Adrenal gland (tissue), 19 donors: Measurements from ENCODE around the gene IGFBPL1. TPM values are rescaled to one million over a fixed set of nuclear protein-coding genes. Genes with fewer than 3 reads are reported as not detected.
"Not testable (repeated sequence)": the region's sequence is repeated elsewhere in the genome, so short reads cannot be mapped to it uniquely, and the experiment has no call there.

ENCODE experiments used
- DNase-seq, 7 donors: peaks; one replicate each; pipeline ENCODE4 v3.0.0-alpha.2; 2019 to 2020
- H3K27ac ChIP-seq, 5 donors: fragments of 200-600 bp; sonication (generic) in 4 of 5; 1 replicate in 3 of 5; 2 replicates in 2 of 5; pipeline versions ENCODE4 v1.5.1 to v1.8.0; 2016 to 2020; ENCODE audit warnings: mild to moderate bottlenecking in 1 of 5
- H3K27me3 ChIP-seq: fragments of 200-600 bp; 2 replicates; pipeline ENCODE4 v1.8.0; 2021
- H3K36me3 ChIP-seq, 2 donors: fragments of 200-600 bp; replicated peaks in 1 of 2; 1 replicate in 1 of 2; 2 replicates in 1 of 2; pipeline versions ENCODE4 v1.5.1 to v1.8.0; 2018 to 2022
- H3K4me1 ChIP-seq, 2 donors: fragments of 200-600 bp; replicated peaks in 1 of 2; 1 replicate in 1 of 2; 2 replicates in 1 of 2; pipeline versions ENCODE4 v1.5.1 to v1.8.0; 2018 to 2021
- H3K4me3 ChIP-seq, 4 donors: fragments of 200-600 bp; sonication (generic) in 3 of 4; one replicate each; pipeline ENCODE4 v1.5.1; 2016 to 2018
- H3K9me3 ChIP-seq, 3 donors: fragments of 200-600 bp; sonication (generic) in 1 of 3; replicated peaks in 1 of 3; 1 replicate in 2 of 3; 2 replicates in 1 of 3; pipeline versions ENCODE4 v1.5.1 to v1.8.0; 2016 to 2021
- POLR2A ChIP-seq, 2 donors: fragments of 450-650 bp; IDR thresholded peaks; one replicate each; pipeline ENCODE4 v1.6.1; 2017; ENCODE audit warnings: antibody characterized with exemption in 2 of 2, mild to moderate bottlenecking in 2 of 2, moderate library complexity in 1 of 2
- WGBS, 4 donors: extraction: QIAGEN DNeasy Blood & Tissue Kit in 2 of 4; methylation state at CpG; one replicate each; pipeline versions ENCODE4 v1.1.5 to v1.1.7; 2013 to 2017; 5-methylcytosine and 5-hydroxymethylcytosine counted together
- intact Hi-C, 2 donors: fragments of 100-400 bp; cut with DNase I; formaldehyde crosslinking; loops; one replicate each; pipeline versions ENCODE4 v1.14.1 to v1.15.0; 2022 to 2023
- long read RNA-seq, 10 donors: library from polyadenylated mRNA in 3 of 10; unstranded in 2 of 10; stranded (forward) in 1 of 10; transcript quantifications; one replicate each; pipeline ENCODE4 v2.0.0 and lab custom pipeline, GENCODE V29; 2021 to 2026
- polyA plus RNA-seq, 3 donors: library from polyadenylated mRNA; stranded (reverse); fragments of 200-250 nt in 2 of 3; fragments of 350-450 nt in 1 of 3; fragmentation: Illumina TruSeq in 1 of 3; extraction: RNeasy Lipid Tissue Mini Kit (QIAGEN cat#74804) in 1 of 3; gene quantifications; one replicate each; pipeline ENCODE4 v1.2.3, GENCODE V29; 2013 to 2014
- total RNA-seq, 9 donors: library from RNA; depleted of rRNA in 4 of 9; stranded (reverse); fragments of >200 nt in 4 of 9; fragments of 120-200 nt in 1 of 9; fragmentation: NEBNext Ultra II Directional in 1 of 9; extraction: Animal tissue kit (Norgen Biotek cat#: 25700) in 1 of 9; gene quantifications; one replicate each; pipeline versions ENCODE4 v1.1.0 to v1.2.4, GENCODE V29; 2013 to 2023
- TF ChIP-seq, protein P1 (sequence below), 6 experiments: fragments of 450-650 bp in 4 of 6; fragments of 200-600 bp in 2 of 6; sonication (generic) in 1 of 6; IDR thresholded peaks; 1 replicate in 5 of 6; 2 replicates in 1 of 6; pipeline versions ENCODE4 v1.5.1 to v1.8.0; 2016 to 2021; ENCODE audit warnings: antibody characterized with exemption in 6 of 6, mild to moderate bottlenecking in 2 of 6, moderate library complexity in 1 of 6
- donor health status: healthy with polysubstance abuse.
- donor health status: Bipolar disorder and iron deficiency.
- donor health status: DM: yes; HTN: yes; CAD: no.
- donor health status: DM: no; HTN: no; CAD: no.
- donor health status: DM: no; HTN: no; CAD: no.
- donor health status: DM: yes; HTN: yes; CAD: no.

The IGFBPL1 gene, protein sequence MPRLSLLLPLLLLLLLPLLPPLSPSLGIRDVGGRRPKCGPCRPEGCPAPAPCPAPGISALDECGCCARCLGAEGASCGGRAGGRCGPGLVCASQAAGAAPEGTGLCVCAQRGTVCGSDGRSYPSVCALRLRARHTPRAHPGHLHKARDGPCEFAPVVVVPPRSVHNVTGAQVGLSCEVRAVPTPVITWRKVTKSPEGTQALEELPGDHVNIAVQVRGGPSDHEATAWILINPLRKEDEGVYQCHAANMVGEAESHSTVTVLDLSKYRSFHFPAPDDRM
- total RNA-seq (1 to 10 TPM in 4 of 9 donors, under 1 TPM in 1, not detected in 4; 0.23 to 5.2 (median 1.9) TPM), polyA plus RNA-seq (1 to 10 TPM in 1 of 3 donors, under 1 TPM in 2; 0.17 to 1.9 (median 0.40) TPM)
- long read RNA-seq, donor 1, result 0 reads
- long read RNA-seq, donor 2, partial matches to known transcripts, result 0 of 1 reads
- long read RNA-seq, donor 2, other reads (novel, unspliced or antisense), result 0 of 1 reads
- long read RNA-seq, donor 3, partial matches to known transcripts, result 0 of 1 reads
- long read RNA-seq, donor 3, other reads (novel, unspliced or antisense), result 0 of 1 reads
- long read RNA-seq, donor 4, result 0 reads
- long read RNA-seq, donor 5, result 0 reads
- long read RNA-seq, donor 6, partial matches to known transcripts, result 0 of 2 reads
- long read RNA-seq, donor 6, other reads (novel, unspliced or antisense), result 0 of 2 reads
- long read RNA-seq, donor 7, partial matches to known transcripts, result 0 of 1 reads
- long read RNA-seq, donor 7, other reads (novel, unspliced or antisense), result 0 of 1 reads
- long read RNA-seq, donor 8, result 0 reads
- long read RNA-seq, donor 9, result 0 reads
- long read RNA-seq, donor 10, result 0 reads

DNA sequence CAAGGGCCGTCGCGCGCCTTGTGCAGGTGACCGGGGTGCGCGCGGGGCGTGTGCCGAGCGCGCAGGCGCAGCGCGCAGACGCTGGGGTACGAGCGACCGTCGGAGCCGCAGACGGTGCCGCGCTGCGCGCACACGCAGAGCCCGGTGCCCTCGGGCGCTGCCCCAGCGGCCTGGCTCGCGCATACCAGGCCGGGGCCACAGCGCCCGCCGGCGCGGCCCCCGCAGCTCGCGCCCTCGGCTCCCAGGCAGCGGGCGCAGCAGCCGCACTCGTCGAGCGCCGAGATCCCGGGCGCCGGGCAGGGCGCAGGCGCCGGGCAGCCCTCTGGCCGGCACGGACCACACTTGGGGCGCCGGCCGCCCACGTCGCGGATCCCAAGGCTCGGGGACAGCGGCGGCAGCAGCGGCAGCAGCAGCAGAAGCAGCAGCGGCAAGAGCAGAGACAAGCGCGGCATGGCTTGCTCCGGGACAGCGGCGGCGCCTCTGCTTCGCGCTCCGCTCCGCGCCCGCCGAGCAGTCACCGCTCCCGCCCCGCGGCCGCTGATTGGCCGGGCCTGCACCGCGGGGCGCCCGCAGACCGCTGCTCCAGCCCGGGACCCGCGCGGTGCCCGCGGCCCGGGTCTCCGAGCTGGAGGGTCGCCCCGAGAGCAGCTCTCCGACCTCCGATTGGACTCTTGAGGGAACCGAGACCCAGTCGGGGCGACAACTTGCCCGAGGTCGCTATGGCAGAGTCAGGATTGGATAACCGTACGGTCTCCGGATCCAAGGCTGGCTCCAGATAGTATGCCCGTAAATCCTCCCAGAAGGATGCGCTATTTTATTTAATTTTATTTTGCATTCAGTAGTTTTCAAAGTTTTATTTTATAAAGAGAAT, at the start of gene IGFBPL1:
Gene IGFBPL1, minus strand, starts transcription at position 482 of the 871 bp plus-strand sequence. Its CDS starts 30 bp downstream, at position 452.
- intact Hi-C loops, result no loop called here
- WGBS, 4 donors, result 2 to 12% (median 3%) methylated on average over 10 to 115 of the region's 115 CpGs
- no peaks in the 10 kb centered on the region for H3K4me1 ChIP-seq
- TF ChIP-seq POLR2A (IDR thresholded peaks at IDR 0.05), result no peak
- TF ChIP-seq, protein P1, sequence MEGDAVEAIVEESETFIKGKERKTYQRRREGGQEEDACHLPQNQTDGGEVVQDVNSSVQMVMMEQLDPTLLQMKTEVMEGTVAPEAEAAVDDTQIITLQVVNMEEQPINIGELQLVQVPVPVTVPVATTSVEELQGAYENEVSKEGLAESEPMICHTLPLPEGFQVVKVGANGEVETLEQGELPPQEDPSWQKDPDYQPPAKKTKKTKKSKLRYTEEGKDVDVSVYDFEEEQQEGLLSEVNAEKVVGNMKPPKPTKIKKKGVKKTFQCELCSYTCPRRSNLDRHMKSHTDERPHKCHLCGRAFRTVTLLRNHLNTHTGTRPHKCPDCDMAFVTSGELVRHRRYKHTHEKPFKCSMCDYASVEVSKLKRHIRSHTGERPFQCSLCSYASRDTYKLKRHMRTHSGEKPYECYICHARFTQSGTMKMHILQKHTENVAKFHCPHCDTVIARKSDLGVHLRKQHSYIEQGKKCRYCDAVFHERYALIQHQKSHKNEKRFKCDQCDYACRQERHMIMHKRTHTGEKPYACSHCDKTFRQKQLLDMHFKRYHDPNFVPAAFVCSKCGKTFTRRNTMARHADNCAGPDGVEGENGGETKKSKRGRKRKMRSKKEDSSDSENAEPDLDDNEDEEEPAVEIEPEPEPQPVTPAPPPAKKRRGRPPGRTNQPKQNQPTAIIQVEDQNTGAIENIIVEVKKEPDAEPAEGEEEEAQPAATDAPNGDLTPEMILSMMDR (IDR thresholded peaks at IDR 0.05), result no peak
- H3K4me3 ChIP-seq, result peak within 1 kb of the TSS in 1 of 4 donors; percentile 41
- H3K27ac ChIP-seq, result peak within 1 kb of the TSS in 1 of 5 donors; percentile 21
- DNase-seq, result peak in 3 of 7 donors; percentile 9 to 52 (median 18)
- no peaks in the 10 kb centered on the region for H3K9me3 ChIP-seq
- H3K27me3 ChIP-seq, result peaks cover 37% of the 10 kb centered on the region
- H3K36me3 ChIP-seq, result no peaks in the 10 kb centered on the region

DNA sequence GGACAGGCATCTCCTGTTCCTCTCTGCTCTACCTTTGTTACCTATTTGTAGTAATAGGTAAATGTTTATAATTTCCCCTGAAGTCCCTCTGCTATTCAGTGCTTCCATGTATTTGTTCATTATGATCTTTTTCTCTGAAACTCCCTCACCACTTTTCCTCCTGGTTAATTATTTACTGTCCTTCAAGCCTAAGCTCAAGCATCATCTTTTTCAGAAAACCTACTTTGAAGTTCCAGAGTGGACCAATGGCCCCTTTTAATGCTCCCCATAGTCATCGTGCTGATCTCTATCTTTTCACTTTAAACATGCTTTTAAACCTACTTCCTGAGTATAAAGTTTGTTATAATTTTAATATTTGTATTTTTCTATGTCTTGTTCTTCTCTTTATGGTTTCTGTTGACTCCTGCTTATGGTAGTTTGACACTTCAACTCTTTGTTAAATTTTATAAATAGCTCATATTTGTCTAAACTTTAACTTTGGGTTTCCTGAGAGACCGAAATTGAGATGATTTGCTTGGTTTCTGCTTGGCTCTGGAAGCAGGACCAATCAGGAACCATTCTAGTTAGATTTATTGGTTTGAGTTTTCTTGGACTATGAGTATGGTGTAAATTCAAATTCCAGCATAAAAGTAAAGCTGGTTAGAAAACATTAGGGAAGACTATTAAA, 48.5 kb upstream of the IGFBPL1 start:
- H3K9me3 ChIP-seq, H3K4me3 ChIP-seq, H3K27ac ChIP-seq, H3K4me1 ChIP-seq, DNase-seq, H3K27me3 ChIP-seq, intact Hi-C loops, H3K36me3 ChIP-seq: not testable (repeated sequence)
- WGBS, 4 donors, result 70 to 77% (median 75%) methylated on average over 2 of the region's 2 CpGs

DNA sequence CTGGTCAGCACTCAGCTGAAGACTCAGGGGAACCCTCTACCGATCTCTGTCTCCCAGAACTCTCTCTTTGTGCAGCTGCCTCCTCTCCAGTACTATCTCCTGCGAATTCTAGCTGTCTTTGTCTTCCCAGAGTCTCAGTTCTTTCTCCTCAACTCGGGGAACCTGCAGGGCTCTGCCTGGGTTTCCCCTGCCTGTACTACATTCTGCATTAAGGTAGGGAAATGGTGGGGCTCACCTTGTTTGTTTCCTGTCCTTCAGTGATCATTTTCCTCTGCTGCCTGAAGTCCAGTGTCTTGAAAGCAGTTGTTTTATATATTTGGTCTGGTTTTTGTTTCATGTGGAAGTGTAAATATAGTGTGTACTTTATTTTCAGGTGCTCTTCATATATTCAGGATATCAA, 43.1 kb upstream of the IGFBPL1 start:
- H3K27ac ChIP-seq, result no peak overlapping the region
- WGBS, 4 donors, result 40 to 50% (median 42%) methylated on average over 3 of the region's 3 CpGs
- H3K36me3 ChIP-seq, result no peaks in the 10 kb centered on the region
- intact Hi-C loops, result no loop called here
- no peak overlapping the region for H3K4me3 ChIP-seq
- H3K9me3 ChIP-seq, result no peaks in the 10 kb centered on the region
- no peaks in the 10 kb centered on the region for H3K4me1 ChIP-seq
- no peak for TF ChIP-seq POLR2A (IDR thresholded peaks at IDR 0.05)
- no peaks in the 10 kb centered on the region for H3K27me3 ChIP-seq
- DNase-seq, result no peak

DNA sequence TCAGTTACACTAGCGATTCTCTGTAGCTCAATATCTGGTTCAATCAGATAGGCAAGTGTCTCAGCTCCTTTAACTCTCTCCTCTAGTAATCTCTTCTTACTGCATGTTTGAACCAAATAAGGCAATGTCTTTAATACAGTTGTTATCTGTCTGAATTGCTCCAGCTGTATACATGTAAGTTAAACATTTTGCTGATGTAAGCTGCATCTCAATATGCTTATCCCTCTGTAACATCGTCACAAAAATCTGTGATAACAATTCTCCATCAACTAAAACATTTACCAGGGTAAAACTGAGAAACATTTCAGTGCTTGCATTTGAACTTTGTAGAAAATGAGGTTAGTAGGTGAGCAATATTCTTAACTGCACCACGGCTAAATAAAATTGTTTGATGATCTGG, 29.6 kb upstream of the IGFBPL1 start:
- intact Hi-C loops, result no loop called here
- H3K9me3 ChIP-seq, result no peaks in the 10 kb centered on the region
- WGBS, 4 donors, result 69 to 85% (median 83%) methylated on average over 3 of the region's 3 CpGs

More for the DNA sequence above, 29.6 kb upstream of the IGFBPL1 start:
- H3K27me3 ChIP-seq, result no peaks in the 10 kb centered on the region
- no peak overlapping the region for H3K4me3 ChIP-seq
- DNase-seq, result no peak
- H3K27ac ChIP-seq, result no peak overlapping the region
- no peaks in the 10 kb centered on the region for H3K4me1 ChIP-seq
- H3K36me3 ChIP-seq, result no peaks in the 10 kb centered on the region
- TF ChIP-seq POLR2A (IDR thresholded peaks at IDR 0.05), result no peak
- TF ChIP-seq, protein P1 (IDR thresholded peaks at IDR 0.05), result no peak
